GM10847 (cell line): ENCODE data around the gene TRIM40.

Experiments
- POLR2A ChIP-seq: IDR thresholded peaks from 2 replicates; pipeline ENCODE4 v1.6.1; 2011; ENCODE audit not compliant: insufficient read length; ENCODE audit errors: extremely low read depth

The TRIM40 gene

GRCh38 chr6:30192076-30192475 lies 56.1 kb downstream of the TRIM40 start:
- TF ChIP-seq POLR2A = no peak

- TF ChIP-seq POLR2A = no peak
Observed at GRCh38 chr6:30194797-30195690, 59.1 kb downstream of the TRIM40 start.

GRCh38 chr6:30195951-30196350 lies 60.0 kb downstream of the TRIM40 start:
- no peak for TF ChIP-seq POLR2A

- no peak for TF ChIP-seq POLR2A
Observed at GRCh38 chr6:30196376-30196775, 60.4 kb downstream of the TRIM40 start.
